GM12872 (cell line): ENCODE data around the gene PEX11B.

Experiments used
- TF ChIP-seq, protein P1 (sequence below): IDR thresholded peaks from 3 replicates; pipeline ENCODE4 v1.5.1; 2011; ENCODE audit warnings: low read depth, mild to moderate bottlenecking, low read length, moderate library complexity; ENCODE audit not compliant: insufficient read depth

Gene PEX11B

GRCh38 chr1:145956781-145957442 is 38.4 kb upstream of the PEX11B start:
- TF ChIP-seq, protein P1, sequence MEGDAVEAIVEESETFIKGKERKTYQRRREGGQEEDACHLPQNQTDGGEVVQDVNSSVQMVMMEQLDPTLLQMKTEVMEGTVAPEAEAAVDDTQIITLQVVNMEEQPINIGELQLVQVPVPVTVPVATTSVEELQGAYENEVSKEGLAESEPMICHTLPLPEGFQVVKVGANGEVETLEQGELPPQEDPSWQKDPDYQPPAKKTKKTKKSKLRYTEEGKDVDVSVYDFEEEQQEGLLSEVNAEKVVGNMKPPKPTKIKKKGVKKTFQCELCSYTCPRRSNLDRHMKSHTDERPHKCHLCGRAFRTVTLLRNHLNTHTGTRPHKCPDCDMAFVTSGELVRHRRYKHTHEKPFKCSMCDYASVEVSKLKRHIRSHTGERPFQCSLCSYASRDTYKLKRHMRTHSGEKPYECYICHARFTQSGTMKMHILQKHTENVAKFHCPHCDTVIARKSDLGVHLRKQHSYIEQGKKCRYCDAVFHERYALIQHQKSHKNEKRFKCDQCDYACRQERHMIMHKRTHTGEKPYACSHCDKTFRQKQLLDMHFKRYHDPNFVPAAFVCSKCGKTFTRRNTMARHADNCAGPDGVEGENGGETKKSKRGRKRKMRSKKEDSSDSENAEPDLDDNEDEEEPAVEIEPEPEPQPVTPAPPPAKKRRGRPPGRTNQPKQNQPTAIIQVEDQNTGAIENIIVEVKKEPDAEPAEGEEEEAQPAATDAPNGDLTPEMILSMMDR: no peak

DNA sequence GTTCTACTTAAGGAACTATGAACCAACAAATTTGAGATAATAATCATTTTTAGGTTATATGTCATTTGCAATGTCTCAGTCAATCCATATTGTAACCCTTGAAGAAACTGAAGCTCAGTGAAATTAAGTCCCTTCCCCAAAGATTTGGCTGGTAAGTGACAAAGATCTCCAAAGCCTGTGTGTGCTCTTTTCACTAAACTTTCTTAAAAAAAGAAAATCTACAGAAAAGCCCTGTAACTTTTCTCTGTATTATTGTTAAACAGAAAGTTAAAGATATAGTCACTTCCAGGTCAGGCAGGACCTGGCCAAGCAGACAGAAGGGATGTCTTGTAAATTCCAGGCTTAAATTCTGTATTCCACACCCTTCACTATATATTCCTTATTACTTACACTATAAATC is 37.8 kb upstream of the PEX11B start:
- TF ChIP-seq, protein P1: no peak

GRCh38 chr1:145955436-145955835 is 36.9 kb upstream of the PEX11B start:
- TF ChIP-seq, protein P1: no peak

- TF ChIP-seq, protein P1: no peak
These were observed 35.3 kb upstream of the PEX11B start for GRCh38 chr1:145953861-145954260.

DNA sequence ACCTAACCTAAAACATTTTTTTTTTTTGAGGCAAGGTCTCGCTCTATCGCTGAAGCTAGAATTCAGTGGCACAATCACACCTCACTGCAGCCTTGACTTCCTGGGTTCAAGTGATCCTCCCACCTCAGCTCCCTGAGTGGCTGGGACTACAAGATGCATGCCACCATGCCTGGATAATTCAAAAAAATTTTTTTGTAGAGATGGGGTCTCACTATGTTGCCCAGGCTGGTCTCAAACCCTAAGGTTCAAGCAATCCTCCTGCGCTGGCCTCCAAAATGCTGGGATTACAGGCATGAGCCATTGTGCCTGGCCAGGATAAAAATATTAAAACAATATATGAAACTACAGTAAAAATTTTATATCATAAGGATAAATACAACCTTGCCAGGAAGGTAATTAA is 34.4 kb upstream of the PEX11B start:
- TF ChIP-seq, protein P1: no peak

DNA sequence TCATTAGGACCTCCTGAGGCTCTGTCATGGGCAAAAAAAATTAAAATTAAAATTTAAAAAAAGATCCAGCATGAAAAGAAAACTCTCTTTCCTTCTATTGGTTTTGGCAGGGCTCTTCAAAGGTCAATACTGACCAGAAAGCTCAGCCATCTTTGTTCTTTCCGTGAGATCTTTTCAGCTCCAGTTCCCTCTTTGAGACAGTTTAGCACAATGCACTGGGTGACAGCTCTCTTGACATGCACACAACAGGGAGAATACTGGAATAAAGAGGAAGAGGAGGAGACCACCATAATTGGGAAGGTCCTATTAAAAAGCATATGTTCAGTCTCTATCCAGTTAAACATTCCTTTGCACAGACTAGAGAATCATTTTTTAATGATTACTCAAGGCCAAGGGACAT is 33.0 kb upstream of the PEX11B start:
- TF ChIP-seq, protein P1: no peak

DNA sequence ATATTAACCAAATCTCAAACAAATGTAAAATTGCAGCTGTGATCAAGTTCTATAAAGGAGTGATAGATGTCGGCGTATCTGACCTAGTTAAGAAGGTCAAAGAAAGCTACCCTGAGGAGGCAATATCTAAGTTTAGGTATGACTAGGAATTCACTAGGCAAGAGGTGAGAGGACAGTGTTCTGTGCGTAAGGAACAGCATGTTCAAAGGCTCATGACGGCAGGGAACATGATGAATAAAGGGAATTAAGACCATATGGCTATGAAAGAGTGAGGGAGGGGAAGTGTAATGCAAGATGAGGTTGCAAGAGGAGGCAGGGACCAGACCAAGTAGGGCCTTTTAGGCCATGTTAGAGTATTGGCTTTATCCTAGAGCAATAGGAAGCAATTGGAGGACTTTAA is 30.7 kb upstream of the PEX11B start:
- TF ChIP-seq, protein P1: no peak
